Stimulated activated CD4-positive, alpha-beta T cell treated with anti-CD3 and anti-CD28 coated beads, TNF-alpha, amount 100 ng/mL, for 4 hours (primary cell): ENCODE results near the gene PECR.
"Not testable (repeated sequence)": the region's sequence is repeated elsewhere in the genome, so short reads cannot be mapped to it uniquely, and the experiment has no call there.

Source experiments
- DNase-seq, 3 experiments: peaks; one replicate each; pipeline ENCODE4 v3.0.0-alpha.2; 2020; ENCODE audit warnings: low read depth in 3 of 3

PECR gene

DNA sequence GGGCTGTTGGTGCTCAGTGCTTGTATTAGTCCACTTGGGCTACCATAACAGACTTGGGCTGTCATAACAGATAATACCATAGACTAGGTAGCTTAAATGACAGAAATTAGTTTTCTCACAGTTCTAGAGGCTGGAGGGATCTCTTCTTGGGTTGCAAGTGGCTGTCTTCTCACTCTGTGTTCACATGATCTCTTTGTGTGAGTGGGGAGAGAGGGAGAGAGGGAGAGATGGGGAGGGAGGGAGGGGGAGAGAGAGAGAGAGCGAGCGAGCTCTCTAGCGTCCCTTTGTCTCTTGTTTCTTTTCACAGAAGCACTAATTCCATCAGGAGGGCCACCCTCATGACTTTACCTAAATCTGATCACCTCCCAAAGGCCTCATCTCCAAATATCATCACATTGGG lies 23.1 kb upstream of the PECR start:
- DNase-seq: no peak

DNA sequence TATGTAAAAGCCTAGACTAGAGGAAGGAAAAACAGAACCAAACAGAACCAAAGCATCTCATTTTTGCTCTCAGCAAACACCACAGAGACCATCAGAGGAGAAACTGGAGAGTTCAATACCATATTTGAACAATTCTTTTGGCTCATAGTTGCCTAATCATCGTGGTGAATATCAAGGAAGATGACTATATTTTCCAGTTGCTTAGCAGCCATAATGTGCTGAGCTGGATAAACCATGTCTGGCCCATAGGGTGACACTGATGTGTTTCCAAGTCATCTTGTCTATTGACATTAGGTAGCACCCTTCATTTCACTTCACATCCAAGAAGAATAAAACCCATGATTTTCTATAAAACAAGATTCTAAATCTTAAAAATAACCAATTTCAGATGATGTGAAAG lies 21.6 kb upstream of the PECR start:
- DNase-seq: no peak

DNA sequence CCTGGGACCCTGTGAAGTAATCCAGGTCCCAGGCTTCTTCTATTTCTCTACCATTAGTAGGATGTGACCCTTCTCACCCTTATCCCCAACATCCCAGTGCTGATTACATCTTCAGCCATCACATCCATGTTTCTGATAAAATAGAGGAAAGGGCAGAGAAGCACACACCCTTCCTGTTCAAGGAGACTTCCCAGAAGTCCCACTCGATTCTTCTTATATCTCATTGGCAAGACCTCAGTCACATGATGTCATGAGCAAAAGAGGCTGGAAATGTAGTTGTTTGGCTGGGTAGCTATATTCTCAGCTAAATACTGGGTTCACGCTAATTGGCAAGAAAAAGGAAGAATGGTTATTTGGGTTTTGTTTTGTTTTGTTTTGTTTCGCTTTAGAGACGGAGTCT lies 19.5 kb upstream of the PECR start:
- no peak for DNase-seq

DNA sequence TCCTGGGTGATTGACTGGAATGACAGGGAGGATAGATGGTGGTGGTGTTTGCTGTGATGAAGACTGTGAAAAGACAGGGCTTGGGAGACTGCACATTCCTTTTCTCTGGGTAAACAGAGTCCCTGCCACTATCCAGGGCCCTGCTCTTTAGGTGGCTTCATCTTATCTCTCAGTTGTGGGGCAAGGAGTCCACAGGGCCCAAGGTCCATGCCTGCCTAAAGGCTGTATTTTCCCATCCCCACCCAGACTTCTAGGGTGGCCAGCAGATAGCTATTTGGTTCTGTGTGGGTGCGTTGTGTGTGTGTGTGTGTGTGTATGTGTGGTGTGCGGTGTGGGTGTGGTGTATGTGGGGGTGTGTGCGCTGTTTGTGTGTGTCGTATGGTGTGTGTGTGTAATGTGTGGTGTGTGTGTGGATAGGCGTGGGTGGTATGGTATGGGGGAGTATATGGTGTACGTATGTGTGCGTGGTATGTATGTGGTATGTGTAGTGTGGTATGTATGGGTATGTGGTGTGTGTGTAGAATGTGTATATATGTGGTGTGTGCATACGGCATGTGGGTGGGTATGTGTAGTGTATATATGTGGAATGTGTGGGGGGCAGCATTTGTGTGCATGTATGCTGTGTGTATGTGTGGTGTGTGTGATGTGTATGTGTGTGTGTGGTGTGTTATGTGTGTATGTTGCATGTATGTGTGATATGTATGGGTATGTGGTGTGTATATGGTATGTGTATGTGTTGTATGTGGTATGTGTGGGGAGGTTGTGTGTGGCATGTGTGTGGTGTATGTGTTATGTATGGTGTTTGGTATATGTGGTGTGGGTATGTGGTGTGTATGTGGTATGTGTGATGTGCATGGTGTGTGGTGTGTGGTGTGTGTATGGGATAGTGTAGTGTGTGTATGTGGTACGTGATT lies 17.1 kb upstream of the PECR start:
- DNase-seq: no peak

DNA sequence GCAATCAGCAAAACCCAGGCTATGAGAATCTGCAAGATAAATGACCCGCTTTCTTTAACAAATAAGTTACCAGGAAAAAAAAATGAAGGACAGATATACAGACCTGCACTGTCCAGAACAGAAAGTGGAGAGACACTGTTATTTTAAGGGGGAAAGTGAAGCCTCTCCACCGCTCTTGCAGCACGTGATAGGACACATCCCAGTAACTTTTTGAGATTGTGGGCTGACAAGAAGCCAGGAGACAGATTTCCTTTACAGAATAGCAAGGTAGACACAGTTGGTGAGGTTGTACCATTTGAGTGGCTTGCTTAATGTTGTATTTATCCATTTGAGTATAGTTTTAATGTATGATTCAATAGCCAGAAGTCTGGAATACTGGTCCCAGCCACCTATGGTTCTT lies 13.1 kb upstream of the PECR start:
- no peak for DNase-seq

DNA sequence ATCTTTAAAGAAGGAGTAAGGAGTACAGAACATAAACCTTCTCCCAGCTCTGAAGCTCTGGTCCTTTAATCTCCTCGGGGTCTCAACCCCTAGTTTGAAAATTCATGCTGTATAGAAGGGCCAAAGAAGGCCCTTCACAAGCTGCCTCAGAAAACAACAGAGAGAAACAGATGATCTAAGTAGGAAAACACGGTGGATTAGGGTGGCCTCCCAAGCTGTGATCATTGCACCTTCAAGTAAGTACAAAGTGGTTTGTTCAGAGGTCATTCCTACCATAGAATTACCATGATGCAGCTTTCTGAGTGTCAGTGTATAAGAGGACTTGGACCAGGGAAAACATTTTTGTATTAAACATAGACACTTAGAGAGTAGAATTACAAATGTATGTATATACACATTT lies 11.0 kb upstream of the PECR start:
- no peak for DNase-seq

DNA sequence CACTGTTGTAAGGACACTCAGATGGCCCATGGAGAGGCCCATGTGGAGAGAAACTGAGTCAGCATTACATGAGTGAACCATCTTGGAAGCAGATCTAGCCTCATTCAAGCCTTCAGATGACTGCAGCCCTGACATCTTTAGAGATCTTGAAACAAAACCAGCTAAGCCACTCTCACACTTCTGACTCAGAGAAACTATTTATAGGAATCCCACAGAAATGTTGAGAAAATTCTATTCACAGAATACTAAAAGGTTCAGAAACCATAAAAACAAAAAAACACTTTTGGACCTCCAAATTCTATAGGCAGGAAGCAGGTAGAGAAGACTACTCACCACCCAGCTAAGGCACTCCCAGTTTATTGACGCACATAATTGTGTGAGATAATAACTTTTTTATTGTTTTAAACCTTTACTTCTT lies 8.8 kb upstream of the PECR start:
- no peak for DNase-seq

DNA sequence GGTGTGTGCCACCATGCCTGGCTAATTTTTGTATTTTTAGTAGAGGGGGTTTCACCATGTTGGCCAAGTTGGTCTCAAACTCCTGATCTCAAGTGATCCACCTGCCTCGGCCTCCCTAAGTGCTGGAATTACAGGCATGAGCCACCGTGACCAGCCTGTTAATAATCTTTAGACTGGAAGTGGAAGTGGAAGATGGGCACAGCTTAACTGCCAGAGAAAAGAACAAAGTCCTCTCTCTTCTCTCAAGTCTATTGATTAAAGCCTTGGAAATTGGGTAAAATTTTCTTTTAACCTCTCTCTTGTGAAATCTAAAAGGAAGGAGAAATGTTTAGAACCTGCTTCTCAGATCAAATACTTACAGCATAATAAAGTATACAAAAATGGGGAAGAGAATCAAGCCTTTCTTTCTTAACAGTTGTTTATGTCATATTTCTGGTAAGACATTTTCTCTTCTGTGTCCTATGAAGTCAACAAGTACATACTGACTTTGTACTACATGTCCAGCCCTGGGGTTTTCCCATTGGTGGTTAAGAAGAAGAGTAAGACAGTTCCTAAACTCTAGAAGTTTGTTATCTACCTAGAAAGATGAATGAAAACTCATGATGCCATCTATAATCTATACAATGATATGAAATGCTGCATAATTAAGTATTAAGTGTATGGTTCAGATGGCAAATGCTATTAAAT lies 4.7 kb upstream of the PECR start:
- no peak for DNase-seq

DNA sequence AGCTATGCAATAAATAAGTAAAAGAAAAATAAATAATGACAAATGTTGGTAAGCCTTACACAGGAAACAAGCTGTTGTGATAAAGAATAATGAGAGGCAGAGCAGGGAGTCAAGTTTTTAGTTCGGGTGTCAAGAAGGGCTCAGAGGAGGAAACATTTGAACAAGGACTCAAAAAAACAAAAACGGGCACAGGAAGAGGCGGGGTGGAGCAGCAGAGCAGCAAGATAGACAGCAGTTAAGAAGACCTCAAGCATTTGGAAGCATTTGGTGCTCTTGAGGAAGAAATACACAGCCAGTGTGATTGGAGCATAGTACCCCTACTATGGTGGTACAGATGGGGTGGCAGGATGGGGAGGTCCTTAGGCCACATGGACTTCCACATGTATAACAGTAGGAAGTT lies 2.9 kb upstream of the PECR start:
- no peak for DNase-seq

DNA sequence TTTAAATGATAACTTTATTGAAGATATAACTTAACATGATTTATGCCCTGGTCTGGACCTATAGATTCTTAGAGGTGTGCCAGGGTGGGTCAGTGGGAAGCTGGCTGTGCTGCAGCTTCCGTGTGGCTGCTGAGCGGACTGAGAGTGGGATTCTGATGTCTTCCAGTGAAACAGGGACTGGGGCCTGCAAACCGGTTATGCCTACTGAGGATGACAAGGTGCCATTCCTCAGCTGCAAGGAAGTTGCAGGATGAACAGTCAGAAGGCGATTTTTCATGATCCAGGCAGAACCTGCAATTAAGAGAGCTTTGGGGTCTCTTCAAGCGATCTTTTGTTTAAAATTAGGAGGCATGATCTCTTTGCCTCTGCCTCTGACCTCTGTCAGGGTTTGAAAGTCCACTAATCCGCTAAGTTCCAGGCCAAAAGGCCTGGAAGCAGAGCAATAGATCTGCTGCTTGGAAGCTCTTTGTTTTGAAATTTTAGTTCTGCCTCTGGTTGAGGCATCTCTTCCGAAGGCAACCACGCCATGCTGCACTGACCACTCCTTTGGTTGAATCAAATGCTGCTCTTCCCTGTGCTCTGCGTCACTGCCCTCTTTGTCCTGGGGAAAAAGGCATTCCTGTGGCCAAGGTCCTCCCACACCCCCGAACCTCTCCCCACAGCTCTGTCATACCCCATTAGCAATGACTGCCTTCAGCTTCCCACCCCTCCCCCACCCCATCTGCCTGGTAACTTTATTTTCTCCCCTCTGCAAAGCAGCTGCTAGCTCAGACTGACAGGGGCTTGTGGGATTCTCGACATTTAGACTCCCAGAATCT lies 2.1 kb upstream of the PECR start:
- no peak for DNase-seq

DNA sequence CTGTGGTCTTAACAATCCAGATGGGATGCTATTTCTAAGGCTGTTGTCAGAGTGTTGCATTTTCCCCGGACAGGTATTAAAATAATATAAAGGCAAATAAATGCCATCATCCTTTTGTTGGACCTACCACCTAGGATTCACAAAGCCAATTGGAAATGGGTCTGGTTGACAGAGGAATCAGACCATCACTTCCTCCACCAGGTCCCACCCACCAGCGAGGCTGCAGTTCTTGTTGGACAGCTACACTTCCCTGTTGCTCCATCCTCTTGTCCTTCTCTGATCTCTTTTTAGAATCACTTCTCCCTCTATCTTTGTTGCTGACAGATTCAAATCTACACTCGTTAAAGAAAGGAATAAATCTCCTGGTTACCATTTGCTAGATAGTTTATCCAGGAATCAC lies 1.2 kb upstream of the PECR start:
- DNase-seq: no peak

DNA sequence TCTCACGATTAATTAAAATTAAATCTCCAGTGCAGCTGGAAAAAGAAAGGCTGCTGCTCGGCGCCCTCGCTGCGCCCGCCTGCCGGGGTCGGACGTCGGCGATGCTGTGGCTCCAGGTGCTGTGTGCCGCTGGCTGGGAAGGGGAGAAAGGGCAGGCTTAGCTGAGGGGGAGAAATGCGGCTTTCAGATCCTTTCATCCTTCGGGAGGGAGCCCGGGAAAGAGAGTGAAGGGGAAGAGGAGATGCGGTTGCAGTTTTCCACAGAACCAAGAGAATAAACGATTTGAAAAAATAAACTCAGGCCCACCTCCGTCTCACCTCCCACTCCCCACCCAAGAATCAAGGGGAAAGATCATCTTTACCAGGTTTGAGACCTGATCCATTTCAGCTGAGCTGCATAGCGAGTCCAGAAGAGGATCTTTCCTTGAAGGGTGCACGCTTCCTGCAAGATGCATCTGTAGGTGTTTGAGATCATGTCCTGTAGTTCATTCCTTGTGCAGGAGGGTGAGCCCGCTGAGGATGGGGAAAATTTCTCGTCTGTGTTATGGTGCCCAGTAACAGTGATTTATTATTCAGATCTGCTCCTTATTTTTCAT lies 605 bp upstream of the PECR start:
- no peak for DNase-seq

DNA sequence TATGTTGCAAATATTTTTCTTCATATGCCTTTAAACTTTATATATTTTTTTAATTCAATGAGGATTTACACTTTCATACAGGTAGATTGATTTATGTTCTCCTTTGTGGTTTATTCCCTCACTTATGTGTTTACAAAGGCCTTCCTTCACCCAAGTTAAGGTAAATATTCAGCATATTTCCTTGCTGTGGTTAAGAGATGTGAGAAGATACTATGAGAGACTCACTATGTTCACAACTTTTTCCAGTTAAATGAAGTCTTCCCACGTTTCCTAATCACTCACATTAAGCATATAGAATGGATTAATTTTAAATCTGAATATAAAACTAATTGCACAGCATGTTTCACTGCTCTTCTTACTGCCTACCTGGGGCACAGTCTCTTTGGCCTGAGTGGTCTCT lies 597 bp downstream of the PECR start:
- DNase-seq: no peak

DNA sequence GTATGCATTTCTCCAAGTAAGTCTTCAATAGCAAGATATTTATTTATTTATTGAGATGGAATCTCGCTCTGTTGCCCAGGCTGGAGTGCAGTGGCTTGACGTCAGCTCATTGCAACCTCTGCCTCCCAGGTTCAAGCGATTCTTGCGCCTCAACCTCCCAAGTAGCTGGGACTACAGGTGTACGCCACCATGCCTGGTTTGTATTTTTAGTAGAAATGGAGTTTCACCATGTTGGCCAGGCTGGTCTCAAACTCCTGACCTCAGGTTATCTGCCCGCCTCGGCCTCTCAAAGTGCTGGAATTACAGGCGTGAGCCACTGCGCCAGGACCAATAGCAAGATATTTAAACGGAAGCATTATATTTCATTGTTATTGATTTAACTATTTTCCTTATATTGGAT lies 1.6 kb downstream of the PECR start:
- DNase-seq: not testable (repeated sequence)

DNA sequence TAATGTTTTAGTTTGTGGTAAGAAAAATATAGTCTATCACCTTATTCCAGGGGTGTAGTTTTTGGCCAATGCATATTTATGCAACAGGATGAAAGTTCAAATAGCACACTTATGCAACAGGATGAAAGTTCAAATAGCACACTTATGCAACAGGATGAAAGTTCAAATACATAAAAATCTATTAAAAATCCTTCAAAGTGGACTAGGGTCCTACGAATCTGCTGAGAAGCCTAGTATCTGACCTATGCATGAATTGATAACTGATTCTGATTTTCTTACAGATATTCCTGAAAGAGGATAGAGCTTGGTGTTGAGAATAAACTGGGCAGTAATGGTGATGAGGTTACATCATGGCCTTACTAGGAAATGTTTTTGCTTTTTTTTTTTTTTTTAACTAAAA lies 2.8 kb downstream of the PECR start:
- no peak for DNase-seq

DNA sequence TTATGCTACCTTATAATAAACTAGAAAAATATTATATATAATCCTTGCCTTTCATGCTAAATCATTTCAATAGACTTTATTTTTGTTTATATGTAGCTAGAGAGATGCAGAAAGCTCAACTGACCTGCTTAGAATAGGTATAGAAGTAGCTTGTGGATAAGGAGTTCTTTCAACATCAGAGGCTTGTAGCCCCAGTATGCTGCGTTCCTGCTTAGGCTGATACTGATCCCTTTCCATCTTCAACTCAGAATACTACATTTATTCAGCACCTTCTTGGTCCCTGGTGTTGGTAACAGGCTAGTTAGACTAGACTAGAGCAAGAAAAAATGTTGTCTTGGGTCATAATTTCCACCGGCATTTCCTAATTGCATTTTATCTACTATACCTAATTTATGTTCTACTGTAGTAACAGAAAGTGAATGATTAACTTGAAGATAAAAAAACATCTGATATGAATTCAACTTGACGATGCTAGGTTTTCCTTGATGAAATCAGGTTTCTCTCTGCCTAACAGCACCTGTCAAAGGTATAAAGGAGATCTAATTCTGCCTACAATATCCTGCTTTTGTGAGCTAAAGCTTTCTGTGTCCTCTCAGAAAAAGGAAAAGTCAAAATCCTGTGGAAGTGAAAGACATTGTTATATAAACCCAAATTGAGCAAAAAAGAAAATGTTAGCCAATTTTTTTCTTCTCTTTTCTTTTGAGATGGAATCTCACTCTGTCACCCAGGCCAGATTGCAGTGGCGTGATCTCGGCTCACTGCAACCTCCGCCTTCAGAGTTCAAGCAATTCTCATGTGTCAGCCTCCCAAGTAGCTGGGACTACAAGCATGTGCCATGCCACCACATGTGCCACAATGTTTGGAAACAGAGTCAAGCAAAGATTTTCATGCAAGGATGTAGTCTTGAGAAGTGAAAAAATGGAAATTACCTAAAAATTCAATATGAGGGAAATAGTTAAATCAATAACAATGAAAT lies 5.8 kb downstream of the PECR start:
- DNase-seq: no peak

DNA sequence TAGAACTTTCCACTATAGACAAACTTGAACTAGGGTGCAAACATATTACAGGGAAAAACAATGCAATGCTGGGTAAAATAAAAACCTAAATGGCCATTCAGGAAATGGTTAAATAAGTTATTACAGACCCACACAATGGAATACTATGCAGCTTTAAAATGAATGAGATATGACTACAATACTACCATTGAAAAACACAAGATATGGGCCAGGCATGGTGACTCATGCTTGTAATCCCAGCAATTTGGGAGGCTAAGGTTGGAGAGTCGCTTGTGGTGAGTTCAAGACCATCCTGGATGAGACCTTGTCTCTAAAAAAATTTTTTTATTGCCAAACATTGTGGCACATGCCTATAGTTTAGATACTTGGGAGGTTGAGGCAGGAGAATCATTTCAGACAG lies 6.8 kb downstream of the PECR start:
- no peak for DNase-seq

DNA sequence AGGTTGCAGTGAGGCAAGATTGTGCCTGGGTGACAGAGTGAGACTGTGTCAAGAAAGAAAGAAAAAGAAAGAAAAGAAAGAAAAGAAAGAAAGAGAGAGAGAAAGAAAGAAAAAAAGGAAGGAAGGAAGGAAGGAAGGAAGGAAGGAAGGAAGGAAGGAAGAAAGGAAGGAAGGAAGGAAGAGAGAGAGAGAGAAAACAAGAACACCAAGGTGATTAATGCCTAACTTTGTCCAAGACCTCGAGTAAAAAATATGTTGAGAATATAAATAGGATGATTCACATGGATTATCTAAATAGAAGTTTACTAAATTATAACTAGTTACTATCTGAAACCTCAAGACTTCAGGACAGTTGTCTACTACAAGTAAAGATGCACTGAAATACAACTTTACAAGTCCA lies 7.2 kb downstream of the PECR start:
- no peak for DNase-seq

DNA sequence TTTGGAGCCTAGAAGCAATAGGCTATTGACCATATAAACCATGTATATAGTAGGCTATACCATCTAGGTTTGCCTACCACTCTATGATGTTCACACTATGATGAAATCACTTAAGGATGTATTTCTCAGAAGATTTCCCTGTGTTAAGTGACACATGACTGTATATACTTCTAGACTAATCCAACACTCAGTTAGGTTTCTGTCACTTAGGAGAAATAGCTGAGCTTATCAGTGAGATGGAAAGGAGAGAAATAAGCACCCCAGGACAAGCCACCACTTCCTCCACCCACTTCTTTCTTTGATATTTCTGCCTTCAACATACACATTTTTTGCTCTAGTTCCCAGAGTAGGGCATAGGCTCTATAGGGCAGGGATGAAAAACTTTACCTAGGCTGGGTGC lies 7.8 kb downstream of the PECR start:
- DNase-seq: no peak

DNA sequence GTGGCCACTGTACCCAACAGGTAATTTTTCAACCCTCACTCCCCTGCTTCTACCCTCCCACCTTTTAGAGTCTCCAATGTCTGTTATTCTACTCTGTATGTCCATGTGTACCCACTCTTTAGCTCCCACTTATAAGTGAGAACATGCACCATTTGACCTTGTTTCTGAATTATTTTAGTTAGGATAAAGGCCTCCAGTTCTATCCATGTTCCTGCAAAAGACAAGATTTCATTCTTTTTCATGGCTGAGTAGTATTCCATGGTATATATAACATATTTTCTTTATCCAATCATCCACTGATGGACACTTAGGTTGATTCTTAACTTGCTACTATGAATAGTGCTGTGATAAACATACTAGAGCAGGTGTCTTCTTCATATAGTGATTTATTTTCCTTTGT lies 9.1 kb downstream of the PECR start:
- DNase-seq: no peak
